Mesendoderm (in vitro differentiated cells): Measurements from ENCODE around the gene CGB3.
A peak's percentile ranks its signal among the peaks of the same experiment; 100 is the strongest.

ENCODE experiments used
- DNase-seq: peaks from one replicate; pipeline ENCODE4 v3.0.0; 2013
- H2AK5ac ChIP-seq: 2 replicates; pipeline ENCODE4 v1.6.1; 2013; ENCODE audit warnings: low read length, inconsistent platforms
- H2BK120ac ChIP-seq: 2 replicates; pipeline ENCODE4 v1.6.1; 2013; ENCODE audit warnings: low read depth, mild to moderate bottlenecking, low read length, moderate library complexity, mixed read lengths
- H2BK15ac ChIP-seq: replicated peaks from 2 replicates; pipeline ENCODE4 v1.6.1; 2013; ENCODE audit warnings: low read depth, mild to moderate bottlenecking, moderate library complexity
- H2BK5ac ChIP-seq: 2 replicates; pipeline ENCODE4 v1.6.1; 2013; ENCODE audit warnings: low read length, inconsistent platforms
- H3K18ac ChIP-seq: 2 replicates; pipeline ENCODE4 v1.6.1; 2013; ENCODE audit warnings: mild to moderate bottlenecking, low read length, mixed read lengths
- H3K23ac ChIP-seq: one replicate; pipeline ENCODE4 v1.6.1; 2013; ENCODE audit warnings: low read length
- H3K27ac ChIP-seq: 2 replicates; pipeline ENCODE4 v1.5.1; 2013; ENCODE audit warnings: low read depth, mild to moderate bottlenecking, inconsistent platforms, low read length, moderate library complexity
- H3K27me3 ChIP-seq: 2 replicates; pipeline ENCODE4 v1.6.1; 2013; ENCODE audit warnings: low read length, control low read depth, mild to moderate bottlenecking, inconsistent platforms; ENCODE audit not compliant: insufficient read depth, poor library complexity
- H3K36me3 ChIP-seq: 2 replicates; pipeline ENCODE4 v1.6.1; 2013; ENCODE audit warnings: low read length, inconsistent platforms; ENCODE audit not compliant: control insufficient read depth, insufficient read depth
- H3K4ac ChIP-seq: one replicate; pipeline ENCODE4 v1.6.1; 2013; ENCODE audit warnings: low read depth, mild to moderate bottlenecking, low read length, moderate library complexity
- H3K4me1 ChIP-seq: 2 replicates; pipeline ENCODE4 v1.6.1; 2013; ENCODE audit warnings: low read depth, low read length, inconsistent platforms; ENCODE audit not compliant: control insufficient read depth
- H3K4me2 ChIP-seq: 2 replicates; pipeline ENCODE4 v1.6.1; 2013; ENCODE audit warnings: low read length
- H3K4me3 ChIP-seq: 2 replicates; pipeline ENCODE4 v1.5.1; 2013; ENCODE audit warnings: mild to moderate bottlenecking, low read length
- H3K56ac ChIP-seq: one replicate; pipeline ENCODE4 v1.6.1; 2013; ENCODE audit warnings: low read length
- H3K79me1 ChIP-seq: 2 replicates; pipeline ENCODE4 v1.6.1; 2013; ENCODE audit warnings: low read length, inconsistent platforms
- H3K79me2 ChIP-seq: 2 replicates; pipeline ENCODE4 v1.6.1; 2013; ENCODE audit warnings: mild to moderate bottlenecking, low read length; ENCODE audit not compliant: control insufficient read depth, insufficient read depth
- H3K9ac ChIP-seq: 2 replicates; pipeline ENCODE4 v1.6.1; 2013; ENCODE audit warnings: low read length, inconsistent platforms
- H4K5ac ChIP-seq: one replicate; pipeline ENCODE4 v1.6.1; 2013; ENCODE audit warnings: low read length
- H4K8ac ChIP-seq: one replicate; pipeline ENCODE4 v1.6.1; 2013; ENCODE audit warnings: low read depth, mild to moderate bottlenecking, control low read depth, low read length, moderate library complexity
- WGBS: extraction: QIAGEN DNeasy Blood & Tissue Kit; methylation state at CpG from one replicate; pipeline ENCODE4 v1.1.7; 2013; ENCODE audit warnings: low lambda C conversion rate, missing lambda C conversion rate; ENCODE audit not compliant: insufficient coverage; ENCODE audit errors: extremely low coverage; 5-methylcytosine and 5-hydroxymethylcytosine counted together

The CGB3 gene

GRCh38 chr19:48991873-48992580 lies 32.1 kb downstream of the CGB3 start:
- Histone ChIP-seq H3K4me3 (peak overlapping the region; percentile 32), H3K18ac (peak overlapping the region; percentile 3), H4K8ac (no peak overlapping the region), H3K79me1 (peaks cover 19% of the 10 kb centered on the region), H3K79me2 (peaks cover 22% of the 10 kb centered on the region), H3K23ac (no peak overlapping the region), H3K4me1 (no peaks in the 10 kb centered on the region), H2AK5ac (no peak overlapping the region), H3K56ac (peak overlapping the region; percentile 65), H3K27ac (no peak overlapping the region), H3K9ac (peak overlapping the region; percentile 68), H4K5ac (no peak overlapping the region), H2BK15ac (no peak overlapping the region), H3K4me2 (peak overlapping the region; percentile 7), H2BK5ac (no peak overlapping the region), H3K4ac (no peak overlapping the region), H3K36me3 (no peaks in the 10 kb centered on the region), H3K27me3 (no peaks in the 10 kb centered on the region), H2BK120ac (no peak overlapping the region)
- DNase-seq = peak; percentile 86
- WGBS = no CpG with 5 or more reads among the region's 8 CpGs

GRCh38 chr19:48991011-48991609 lies 33.0 kb downstream of the CGB3 start:
- no peak overlapping the region for H2AK5ac ChIP-seq
- H3K27ac ChIP-seq = no peak overlapping the region
- no peak overlapping the region for H3K23ac ChIP-seq
- H2BK5ac ChIP-seq = no peak overlapping the region
- no peak overlapping the region for H3K4me2 ChIP-seq
- H3K4me1 ChIP-seq = no peaks in the 10 kb centered on the region
- no peaks in the 10 kb centered on the region for H3K36me3 ChIP-seq
- H3K9ac ChIP-seq = no peak overlapping the region
- no peak overlapping the region for H3K56ac ChIP-seq
- no peak overlapping the region for H3K18ac ChIP-seq
- H3K79me1 ChIP-seq = peaks cover 18% of the 10 kb centered on the region
- no peak overlapping the region for H3K4me3 ChIP-seq
- no peak overlapping the region for H2BK120ac ChIP-seq
- no peak overlapping the region for H4K8ac ChIP-seq
- H3K27me3 ChIP-seq = no peaks in the 10 kb centered on the region
- no CpG with 5 or more reads among the region's 22 CpGs for WGBS
- no peak overlapping the region for H3K4ac ChIP-seq
- H4K5ac ChIP-seq = no peak overlapping the region
- H2BK15ac ChIP-seq = no peak overlapping the region
- DNase-seq = no peak
- peaks cover 22% of the 10 kb centered on the region for H3K79me2 ChIP-seq

GRCh38 chr19:48990400-48990799 lies 33.7 kb downstream of the CGB3 start:
- Histone ChIP-seq H3K27me3 (no peaks in the 10 kb centered on the region), H2BK5ac (no peak overlapping the region), H4K8ac (no peak overlapping the region), H3K23ac (no peak overlapping the region), H3K9ac (no peak overlapping the region), H2AK5ac (no peak overlapping the region), H4K5ac (no peak overlapping the region), H3K56ac (no peak overlapping the region), H2BK120ac (no peak overlapping the region), H3K36me3 (peaks cover under 1% of the 10 kb centered on the region), H3K4me2 (no peak overlapping the region), H3K4me1 (no peaks in the 10 kb centered on the region), H3K4me3 (no peak overlapping the region), H2BK15ac (no peak overlapping the region), H3K79me1 (peaks cover 18% of the 10 kb centered on the region), H3K27ac (no peak overlapping the region), H3K18ac (no peak overlapping the region), H3K4ac (no peak overlapping the region), H3K79me2 (peaks cover 19% of the 10 kb centered on the region)
- no CpG with 5 or more reads among the region's 4 CpGs for WGBS
- no peak for DNase-seq

GRCh38 chr19:48989701-48990291 lies 34.3 kb downstream of the CGB3 start:
- Histone ChIP-seq H3K27me3 (no peaks in the 10 kb centered on the region), H2AK5ac (no peak overlapping the region), H3K18ac (no peak overlapping the region), H2BK5ac (no peak overlapping the region), H4K8ac (no peak overlapping the region), H3K4me2 (no peak overlapping the region), H3K79me2 (peaks cover 13% of the 10 kb centered on the region), H3K23ac (no peak overlapping the region), H3K79me1 (peaks cover 12% of the 10 kb centered on the region), H3K9ac (no peak overlapping the region), H3K27ac (no peak overlapping the region), H3K56ac (no peak overlapping the region), H2BK15ac (no peak overlapping the region), H3K36me3 (peaks cover 3% of the 10 kb centered on the region), H4K5ac (no peak overlapping the region), H3K4me3 (no peak overlapping the region), H3K4ac (no peak overlapping the region), H2BK120ac (no peak overlapping the region), H3K4me1 (no peaks in the 10 kb centered on the region)
- DNase-seq = no peak
- WGBS = no CpG with 5 or more reads among the region's 17 CpGs

GRCh38 chr19:48988860-48989259 lies 35.3 kb downstream of the CGB3 start:
- Histone ChIP-seq H3K4me2 (no peak overlapping the region), H3K9ac (no peak overlapping the region), H3K27ac (no peak overlapping the region), H3K56ac (no peak overlapping the region), H3K18ac (no peak overlapping the region), H3K23ac (no peak overlapping the region), H3K4me1 (no peaks in the 10 kb centered on the region), H3K4me3 (no peak overlapping the region), H4K8ac (no peak overlapping the region), H3K4ac (no peak overlapping the region), H3K79me1 (peaks cover 8% of the 10 kb centered on the region), H2BK120ac (no peak overlapping the region), H3K79me2 (peaks cover 6% of the 10 kb centered on the region), H2BK5ac (no peak overlapping the region), H3K27me3 (no peaks in the 10 kb centered on the region), H4K5ac (no peak overlapping the region), H2AK5ac (no peak overlapping the region), H3K36me3 (peaks cover 3% of the 10 kb centered on the region), H2BK15ac (no peak overlapping the region)
- DNase-seq = no peak
- no CpG with 5 or more reads among the region's 9 CpGs for WGBS
